ENCODE results near the gene TRIO.

Gene TRIO

GRCh38 chr5:14486996-14487896, 344.1 kb downstream of the TRIO start (continued):
- TF ChIP-seq, protein P1, sequence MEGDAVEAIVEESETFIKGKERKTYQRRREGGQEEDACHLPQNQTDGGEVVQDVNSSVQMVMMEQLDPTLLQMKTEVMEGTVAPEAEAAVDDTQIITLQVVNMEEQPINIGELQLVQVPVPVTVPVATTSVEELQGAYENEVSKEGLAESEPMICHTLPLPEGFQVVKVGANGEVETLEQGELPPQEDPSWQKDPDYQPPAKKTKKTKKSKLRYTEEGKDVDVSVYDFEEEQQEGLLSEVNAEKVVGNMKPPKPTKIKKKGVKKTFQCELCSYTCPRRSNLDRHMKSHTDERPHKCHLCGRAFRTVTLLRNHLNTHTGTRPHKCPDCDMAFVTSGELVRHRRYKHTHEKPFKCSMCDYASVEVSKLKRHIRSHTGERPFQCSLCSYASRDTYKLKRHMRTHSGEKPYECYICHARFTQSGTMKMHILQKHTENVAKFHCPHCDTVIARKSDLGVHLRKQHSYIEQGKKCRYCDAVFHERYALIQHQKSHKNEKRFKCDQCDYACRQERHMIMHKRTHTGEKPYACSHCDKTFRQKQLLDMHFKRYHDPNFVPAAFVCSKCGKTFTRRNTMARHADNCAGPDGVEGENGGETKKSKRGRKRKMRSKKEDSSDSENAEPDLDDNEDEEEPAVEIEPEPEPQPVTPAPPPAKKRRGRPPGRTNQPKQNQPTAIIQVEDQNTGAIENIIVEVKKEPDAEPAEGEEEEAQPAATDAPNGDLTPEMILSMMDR (tag by site-specific recombination; IDR thresholded peaks at IDR 0.05) = no peak
- TF ChIP-seq ZNF266 (tag by site-specific recombination; IDR thresholded peaks at IDR 0.05; ENCODE audit: low read depth) = no peak
- no peak for TF ChIP-seq ZNF664 (tag by site-specific recombination; IDR thresholded peaks at IDR 0.05)
- TF ChIP-seq HOXD13 (CRISPR knock-in tag; IDR thresholded peaks at IDR 0.05; ENCODE audit: borderline replicate concordance) = no peak

GRCh38 chr5:14487897-14488570, 344.9 kb downstream of the TRIO start:
- H3K27ac ChIP-seq (ENCODE audit: extremely low read depth, low read depth, low read length) = no peak overlapping the region
- ChIA-PET POLR2A (no interaction called here), CTCF (no interaction called here)
- no peak overlapping the region for H3K4me3 ChIP-seq (ENCODE audit: low read depth, low read length)
- H3K9me3 ChIP-seq (ENCODE audit: control insufficient read depth, insufficient read depth, low read depth, low read length) = no peaks in the 10 kb centered on the region
- TF ChIP-seq ZNF571 (tag by site-specific recombination; IDR thresholded peaks at IDR 0.05) (no peak), KLF16 (tag by site-specific recombination; IDR thresholded peaks at IDR 0.05) (no peak), ZNF658 (tag by site-specific recombination; IDR thresholded peaks at IDR 0.05) (no peak), ZFHX2 (tag by site-specific recombination; conservative IDR thresholded peaks at IDR 0.05) (no peak), KLF10 (tag by site-specific recombination; IDR thresholded peaks at IDR 0.05) (no peak), ZNF311 (tag by site-specific recombination; IDR thresholded peaks at IDR 0.05; ENCODE audit: borderline replicate concordance) (no peak), ZNF473 (tag by site-specific recombination; IDR thresholded peaks at IDR 0.05) (no peak), ZNF175 (tag by site-specific recombination; IDR thresholded peaks at IDR 0.05) (no peak), ZNF350 (tag by site-specific recombination; IDR thresholded peaks at IDR 0.05) (no peak), ZNF521 (tag by site-specific recombination; IDR thresholded peaks at IDR 0.05) (no peak), ZNF701 (tag by site-specific recombination; IDR thresholded peaks at IDR 0.05) (no peak)
- H3K36me3 ChIP-seq (ENCODE audit: control insufficient read depth in 2 of 2, insufficient read depth in 1 of 2, low read length in 2 of 2) = peaks cover 45 to 87% of the 10 kb centered on the region in 2 experiments
- H3K4me1 ChIP-seq (ENCODE audit: control insufficient read depth, insufficient read depth, low read length) = no peaks in the 10 kb centered on the region

DNA sequence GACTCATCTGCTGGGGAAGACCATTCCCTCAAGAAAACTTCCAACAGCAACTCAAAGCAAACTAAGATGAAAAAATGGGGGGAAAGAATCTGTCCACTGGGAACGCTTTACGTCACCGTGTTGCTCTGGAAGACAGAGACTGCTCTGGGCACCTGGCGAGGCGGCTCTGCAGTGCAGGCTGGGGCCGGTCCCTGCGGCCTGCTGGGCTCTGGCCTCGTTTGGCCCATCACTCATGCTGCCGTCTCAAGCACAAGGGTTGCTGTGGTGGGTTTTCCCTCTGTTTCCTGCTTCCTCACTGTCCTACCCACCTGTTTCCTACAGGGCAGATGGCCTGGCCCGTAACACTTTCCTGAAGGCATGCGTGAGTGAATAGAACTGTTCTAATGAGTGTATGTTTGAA, 345.6 kb downstream of the TRIO start:
- H3K9me3 ChIP-seq (ENCODE audit: control insufficient read depth, insufficient read depth, low read depth, low read length) = no peaks in the 10 kb centered on the region
- H3K4me3 ChIP-seq (ENCODE audit: low read depth, low read length) = no peak overlapping the region
- no peaks in the 10 kb centered on the region for H3K4me1 ChIP-seq (ENCODE audit: control insufficient read depth, insufficient read depth, low read length)
- TF ChIP-seq ZBTB1 (tag by site-specific recombination; IDR thresholded peaks at IDR 0.05) (no peak), ZNF292 (tag by site-specific recombination; IDR thresholded peaks at IDR 0.05; ENCODE audit: borderline replicate concordance, low read depth) (no peak), ZNF529 (tag by site-specific recombination; IDR thresholded peaks at IDR 0.05; ENCODE audit: insufficient replicate concordance) (no peak), ZNF639 (tag by site-specific recombination; IDR thresholded peaks at IDR 0.05) (no peak)
- TF ChIP-seq, protein P2, sequence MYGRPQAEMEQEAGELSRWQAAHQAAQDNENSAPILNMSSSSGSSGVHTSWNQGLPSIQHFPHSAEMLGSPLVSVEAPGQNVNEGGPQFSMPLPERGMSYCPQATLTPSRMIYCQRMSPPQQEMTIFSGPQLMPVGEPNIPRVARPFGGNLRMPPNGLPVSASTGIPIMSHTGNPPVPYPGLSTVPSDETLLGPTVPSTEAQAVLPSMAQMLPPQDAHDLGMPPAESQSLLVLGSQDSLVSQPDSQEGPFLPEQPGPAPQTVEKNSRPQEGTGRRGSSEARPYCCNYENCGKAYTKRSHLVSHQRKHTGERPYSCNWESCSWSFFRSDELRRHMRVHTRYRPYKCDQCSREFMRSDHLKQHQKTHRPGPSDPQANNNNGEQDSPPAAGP (tag by site-specific recombination; IDR thresholded peaks at IDR 0.05) = no peak
- no peak overlapping the region for H3K27ac ChIP-seq (ENCODE audit: extremely low read depth, low read depth, low read length)
- POLR2A ChIA-PET = no interaction called here
- CTCF ChIA-PET = no interaction called here
- H3K36me3 ChIP-seq (ENCODE audit: control insufficient read depth in 2 of 2, insufficient read depth in 1 of 2, low read length in 2 of 2) = peaks cover 42 to 86% of the 10 kb centered on the region in 2 experiments
